Activated CD4-positive, alpha-beta T cell treated with anti-CD3 and anti-CD28 coated beads, Interleukin-2, amount 50 U/mL, for 4 hours (primary cell): Measurements from ENCODE around the gene METTL27.
"Not testable (repeated sequence)": the region's sequence is repeated elsewhere in the genome, so short reads cannot be mapped to it uniquely, and the experiment has no call there.

ENCODE experiments used
- DNase-seq, 2 experiments: peaks; one replicate each; pipeline ENCODE4 v3.0.0-alpha.2; 2020

The METTL27 gene

GRCh38 chr7:73817121-73817520 lies 25.2 kb downstream of the METTL27 start:
- no peak for DNase-seq

GRCh38 chr7:73815436-73815835 lies 26.9 kb downstream of the METTL27 start:
- DNase-seq, result no peak

GRCh38 chr7:73812996-73813395 lies 29.3 kb downstream of the METTL27 start:
- no peak for DNase-seq

GRCh38 chr7:73811760-73812168 lies 30.6 kb downstream of the METTL27 start:
- DNase-seq, result peak; percentile 35 to 48

GRCh38 chr7:73810998-73811360 lies 31.3 kb downstream of the METTL27 start:
- DNase-seq, result no peak

GRCh38 chr7:73809467-73809951 lies 32.8 kb downstream of the METTL27 start:
- DNase-seq, result no peak

- no peak for DNase-seq
These were observed 39.9 kb downstream of the METTL27 start for GRCh38 chr7:73802459-73802858.

- DNase-seq, result no peak
These were observed 40.7 kb downstream of the METTL27 start for GRCh38 chr7:73801577-73801976.

GRCh38 chr7:73799282-73800141 lies 42.8 kb downstream of the METTL27 start:
- DNase-seq, result no peak

GRCh38 chr7:73797176-73797575 lies 45.1 kb downstream of the METTL27 start:
- DNase-seq, result not testable (repeated sequence)

- not testable (repeated sequence) for DNase-seq
These were observed 45.7 kb downstream of the METTL27 start for GRCh38 chr7:73796656-73797055.

GRCh38 chr7:73795188-73795587 lies 47.1 kb downstream of the METTL27 start:
- not testable (repeated sequence) for DNase-seq

- not testable (repeated sequence) for DNase-seq
These were observed 51.1 kb downstream of the METTL27 start for GRCh38 chr7:73791170-73791690.

- DNase-seq, result no peak
These were observed 53.3 kb downstream of the METTL27 start for GRCh38 chr7:73789051-73789450.

- not testable (repeated sequence) for DNase-seq
These were observed 54.6 kb downstream of the METTL27 start for GRCh38 chr7:73787786-73788048.

- DNase-seq, result no peak
These were observed 55.7 kb downstream of the METTL27 start for GRCh38 chr7:73786588-73786987.
